CMK (cell line): ENCODE measurements around the gene PRAMEF27.
"Not testable (repeated sequence)": the region's sequence is repeated elsewhere in the genome, so short reads cannot be mapped to it uniquely, and the experiment has no call there.

ENCODE experiments used
- DNase-seq: peaks from one replicate; pipeline ENCODE4 v3.0.0-alpha.2; 2010; ENCODE audit warnings: low read depth

PRAMEF27 gene

GRCh38 chr1:13056475-13056874 is at the start of gene PRAMEF27:
TSS of gene PRAMEF27 (minus strand) at chr1:13056575. CDS start at chr1:13053659, 2,916 bp downstream.
- not testable (repeated sequence) for DNase-seq

- DNase-seq, result not testable (repeated sequence)
These were observed 14.1 kb upstream of the PRAMEF27 start, which contains the start of gene PRAMEF25 for GRCh38 chr1:13070474-13070873. TSS of gene PRAMEF25 (plus strand) at chr1:13070774. CDS start at chr1:13073694, 2,920 bp downstream.

GRCh38 chr1:13019846-13020245 is 36.5 kb downstream of the PRAMEF27 start:
- not testable (repeated sequence) for DNase-seq

- DNase-seq, result not testable (repeated sequence)
These were observed 44.4 kb downstream of the PRAMEF27 start for GRCh38 chr1:13011932-13012331.

GRCh38 chr1:13009348-13009747 is 47.0 kb downstream of the PRAMEF27 start:
- not testable (repeated sequence) for DNase-seq

- not testable (repeated sequence) for DNase-seq
These were observed 50.6 kb downstream of the PRAMEF27 start for GRCh38 chr1:13005732-13006131.
